Gastroesophageal sphincter (tissue), 3 donors: ENCODE measurements around the gene KLF5.

Experiments
- EP300 ChIP-seq: sonication (generic); formaldehyde crosslinking; IDR thresholded peaks from one replicate; pipeline ENCODE4 v1.6.1; 2017; ENCODE audit warnings: antibody characterized with exemption, mild to moderate bottlenecking
- POLR2A ChIP-seq, 2 donors: fragments of 450-650 bp; IDR thresholded peaks; one replicate each; pipeline ENCODE4 v1.6.1; 2017; ENCODE audit warnings: antibody characterized with exemption in 2 of 2, mild to moderate bottlenecking in 2 of 2, moderate library complexity in 1 of 2
- POLR2AphosphoS5 ChIP-seq: sonication (generic); formaldehyde crosslinking; IDR thresholded peaks from one replicate; pipeline ENCODE4 v1.6.1; 2017; ENCODE audit warnings: antibody characterized with exemption
- TF ChIP-seq, protein P1 (sequence below), 4 experiments: fragments of 200-600 bp in 2 of 4; fragments of 450-650 bp in 2 of 4; sonication (generic) in 1 of 4; IDR thresholded peaks; one replicate each; pipeline ENCODE4 v1.5.1; 2017 to 2019; ENCODE audit warnings: antibody characterized with exemption in 4 of 4, mild to moderate bottlenecking in 2 of 4, moderate library complexity in 2 of 4

DNA sequence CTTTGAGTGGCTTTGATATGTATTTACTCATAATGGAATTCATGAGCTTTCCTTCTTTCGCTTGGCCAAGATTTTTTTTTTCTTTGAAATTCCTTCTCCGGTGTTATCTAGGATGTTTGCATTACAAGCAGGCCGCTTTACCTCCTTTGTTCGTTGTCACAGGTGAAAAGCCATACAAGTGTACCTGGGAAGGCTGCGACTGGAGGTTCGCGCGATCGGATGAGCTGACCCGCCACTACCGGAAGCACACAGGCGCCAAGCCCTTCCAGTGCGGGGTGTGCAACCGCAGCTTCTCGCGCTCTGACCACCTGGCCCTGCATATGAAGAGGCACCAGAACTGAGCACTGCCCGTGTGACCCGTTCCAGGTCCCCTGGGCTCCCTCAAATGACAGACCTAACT, 16.7 kb downstream of the KLF5 start:
- TF ChIP-seq, protein P1, sequence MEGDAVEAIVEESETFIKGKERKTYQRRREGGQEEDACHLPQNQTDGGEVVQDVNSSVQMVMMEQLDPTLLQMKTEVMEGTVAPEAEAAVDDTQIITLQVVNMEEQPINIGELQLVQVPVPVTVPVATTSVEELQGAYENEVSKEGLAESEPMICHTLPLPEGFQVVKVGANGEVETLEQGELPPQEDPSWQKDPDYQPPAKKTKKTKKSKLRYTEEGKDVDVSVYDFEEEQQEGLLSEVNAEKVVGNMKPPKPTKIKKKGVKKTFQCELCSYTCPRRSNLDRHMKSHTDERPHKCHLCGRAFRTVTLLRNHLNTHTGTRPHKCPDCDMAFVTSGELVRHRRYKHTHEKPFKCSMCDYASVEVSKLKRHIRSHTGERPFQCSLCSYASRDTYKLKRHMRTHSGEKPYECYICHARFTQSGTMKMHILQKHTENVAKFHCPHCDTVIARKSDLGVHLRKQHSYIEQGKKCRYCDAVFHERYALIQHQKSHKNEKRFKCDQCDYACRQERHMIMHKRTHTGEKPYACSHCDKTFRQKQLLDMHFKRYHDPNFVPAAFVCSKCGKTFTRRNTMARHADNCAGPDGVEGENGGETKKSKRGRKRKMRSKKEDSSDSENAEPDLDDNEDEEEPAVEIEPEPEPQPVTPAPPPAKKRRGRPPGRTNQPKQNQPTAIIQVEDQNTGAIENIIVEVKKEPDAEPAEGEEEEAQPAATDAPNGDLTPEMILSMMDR (IDR thresholded peaks at IDR 0.05), result no peak
- TF ChIP-seq POLR2AphosphoS5 (no peak), POLR2A (IDR thresholded peaks at IDR 0.05) (no peak), EP300 (no peak)
